ENCODE data around the gene ING2.

DNA sequence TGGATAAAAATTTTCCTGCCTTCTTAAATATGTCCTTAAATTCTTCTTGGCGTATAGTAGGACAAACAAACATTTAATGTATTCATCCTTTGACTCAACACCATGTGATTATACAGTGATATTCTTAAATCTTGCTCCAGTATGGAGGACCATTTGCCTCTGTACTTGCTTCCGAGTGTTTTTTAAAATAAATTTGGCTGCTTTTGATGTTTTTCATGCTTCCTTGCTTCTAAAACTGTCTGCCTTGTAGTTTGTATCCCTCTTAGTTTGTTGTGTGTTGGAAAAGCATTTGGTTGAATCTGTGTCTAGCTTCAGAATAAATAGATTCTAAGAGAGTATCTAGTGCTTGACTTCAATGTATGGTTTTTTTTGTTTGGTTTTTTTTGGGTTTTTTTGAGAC is 12.3 kb downstream of the ING2 start:
- TF ChIP-seq, protein P1, sequence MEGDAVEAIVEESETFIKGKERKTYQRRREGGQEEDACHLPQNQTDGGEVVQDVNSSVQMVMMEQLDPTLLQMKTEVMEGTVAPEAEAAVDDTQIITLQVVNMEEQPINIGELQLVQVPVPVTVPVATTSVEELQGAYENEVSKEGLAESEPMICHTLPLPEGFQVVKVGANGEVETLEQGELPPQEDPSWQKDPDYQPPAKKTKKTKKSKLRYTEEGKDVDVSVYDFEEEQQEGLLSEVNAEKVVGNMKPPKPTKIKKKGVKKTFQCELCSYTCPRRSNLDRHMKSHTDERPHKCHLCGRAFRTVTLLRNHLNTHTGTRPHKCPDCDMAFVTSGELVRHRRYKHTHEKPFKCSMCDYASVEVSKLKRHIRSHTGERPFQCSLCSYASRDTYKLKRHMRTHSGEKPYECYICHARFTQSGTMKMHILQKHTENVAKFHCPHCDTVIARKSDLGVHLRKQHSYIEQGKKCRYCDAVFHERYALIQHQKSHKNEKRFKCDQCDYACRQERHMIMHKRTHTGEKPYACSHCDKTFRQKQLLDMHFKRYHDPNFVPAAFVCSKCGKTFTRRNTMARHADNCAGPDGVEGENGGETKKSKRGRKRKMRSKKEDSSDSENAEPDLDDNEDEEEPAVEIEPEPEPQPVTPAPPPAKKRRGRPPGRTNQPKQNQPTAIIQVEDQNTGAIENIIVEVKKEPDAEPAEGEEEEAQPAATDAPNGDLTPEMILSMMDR (IDR thresholded peaks at IDR 0.05) = no peak
- no peak for TF ChIP-seq POLR2A (IDR thresholded peaks at IDR 0.05)
- no peak for TF ChIP-seq POLR2AphosphoS5 (IDR thresholded peaks at IDR 0.05)

Measured in breast epithelium (tissue), 3 donors.